ENCODE results near the gene TCFL5. TPM values are rescaled to one million over a fixed set of nuclear protein-coding genes. Genes with fewer than 3 reads are reported as not detected.

TCFL5 gene
- polyA plus RNA-seq, 3 donors: 0.38 to 3.5 (median 0.89) TPM

- no peak overlapping the region for H3K9ac ChIP-seq (ENCODE audit: insufficient read depth, low read length, poor library complexity, severe bottlenecking)
- H3K27ac Mint-ChIP-seq: no peak overlapping the region
- no peak overlapping the region for H2AFZ ChIP-seq (ENCODE audit: insufficient read depth, low read depth, low read length, poor library complexity, severe bottlenecking)
- H3K4me3 Mint-ChIP-seq: no peak overlapping the region
- H3K9me3 ChIP-seq (replicated peaks in 1 of 2; ENCODE audit: control insufficient read depth in 1 of 2, insufficient read depth in 1 of 2, low read length in 2 of 2): no peaks in the 10 kb centered on the region
- no peak overlapping the region for H3K27ac ChIP-seq (ENCODE audit: low read depth in 1 of 2, low read length in 2 of 2)
- peaks cover 9% of the 10 kb centered on the region for H3K4me1 Mint-ChIP-seq
- no peak for TF ChIP-seq CTCF (IDR thresholded peaks at IDR 0.05)
- no peaks in the 10 kb centered on the region for H3K79me2 ChIP-seq (ENCODE audit: insufficient read depth, low read length)
- peaks cover 0 to 7% of the 10 kb centered on the region in 2 donors for H3K4me1 ChIP-seq (ENCODE audit: control insufficient read depth in 1 of 2, insufficient read depth in 2 of 2, low read length in 2 of 2)
- intact Hi-C loops (cut with micrococcal nuclease): no loop called here
- peaks cover 48% of the 10 kb centered on the region for H4K20me1 ChIP-seq (ENCODE audit: insufficient read depth, low read length)
- no peaks in the 10 kb centered on the region for H3K9me3 Mint-ChIP-seq
- peaks cover 0 to 5% (median 1%) of the 10 kb centered on the region in 3 donors for H3K27me3 Mint-ChIP-seq (ENCODE audit: low read depth in 3 of 3)
- DNase-seq: no peak
- H3K27me3 ChIP-seq (ENCODE audit: control insufficient read depth in 2 of 2, insufficient read depth in 2 of 2, low read length in 2 of 2): no peaks in the 10 kb centered on the region
- H3K36me3 ChIP-seq (replicated peaks in 1 of 2; ENCODE audit: control insufficient read depth in 1 of 2, insufficient read depth in 2 of 2, low read length in 2 of 2): peaks cover 61 to 70% of the 10 kb centered on the region in 2 donors
- no peak overlapping the region for H3K4me3 ChIP-seq (replicated peaks in 1 of 3; ENCODE audit: low read depth in 2 of 3, low read length in 3 of 3)
- peaks cover 58 to 62% of the 10 kb centered on the region in 2 donors for H3K36me3 Mint-ChIP-seq
- WGBS (ENCODE audit: insufficient coverage): 95% methylated on average over 16 of the region's 16 CpGs
- H3K4me2 ChIP-seq (replicated peaks; ENCODE audit: extremely low read depth, low read length, poor library complexity, severe bottlenecking): no peak overlapping the region
Measured at GRCh38 chr20:62896526-62896925, 34.9 kb upstream of the TCFL5 start.

DNA sequence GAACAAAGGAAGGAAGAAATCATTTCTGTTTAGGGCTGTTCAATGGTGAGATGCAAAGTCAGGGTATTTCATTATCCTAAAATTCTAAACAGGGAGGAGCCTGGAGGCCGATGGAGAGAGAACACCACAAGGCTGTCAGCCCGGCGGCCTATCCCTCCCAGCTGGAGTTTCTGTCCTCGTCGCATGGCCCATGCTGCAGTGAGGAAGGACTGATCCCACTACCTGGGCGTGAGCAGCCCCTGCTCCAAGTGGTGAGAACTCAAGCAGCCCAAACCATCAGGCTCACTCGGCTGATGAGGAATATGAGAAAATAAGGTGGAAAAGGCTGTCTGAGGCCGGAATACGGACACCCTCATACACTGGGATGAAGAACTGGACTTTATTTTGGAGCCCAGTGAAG is 33.9 kb upstream of the TCFL5 start:
- H3K9ac ChIP-seq (ENCODE audit: insufficient read depth, low read length, poor library complexity, severe bottlenecking): no peak overlapping the region
- Mint-ChIP-seq H3K27ac (peak overlapping the region in 1 of 7 donors; percentile 43), H3K36me3 (peaks cover 64 to 67% of the 10 kb centered on the region in 2 donors), H3K4me3 (no peak overlapping the region), H3K4me1 (peaks cover 9% of the 10 kb centered on the region), H3K27me3 (ENCODE audit: low read depth in 3 of 3) (peaks cover 0 to 5% (median 3%) of the 10 kb centered on the region in 3 donors), H3K9me3 (no peaks in the 10 kb centered on the region)
- H3K4me1 ChIP-seq (ENCODE audit: control insufficient read depth in 1 of 2, insufficient read depth in 2 of 2, low read length in 2 of 2): peaks cover 0 to 7% of the 10 kb centered on the region in 2 donors
- no peaks in the 10 kb centered on the region for H3K79me2 ChIP-seq (ENCODE audit: insufficient read depth, low read length)
- H3K4me2 ChIP-seq (replicated peaks; ENCODE audit: extremely low read depth, low read length, poor library complexity, severe bottlenecking): no peak overlapping the region
- H4K20me1 ChIP-seq (ENCODE audit: insufficient read depth, low read length): peaks cover 38% of the 10 kb centered on the region
- TF ChIP-seq CTCF (IDR thresholded peaks at IDR 0.05): no peak
- no peak overlapping the region for H2AFZ ChIP-seq (ENCODE audit: insufficient read depth, low read depth, low read length, poor library complexity, severe bottlenecking)
- H3K4me3 ChIP-seq (replicated peaks in 1 of 3; ENCODE audit: low read depth in 2 of 3, low read length in 3 of 3): no peak overlapping the region
- no peaks in the 10 kb centered on the region for H3K9me3 ChIP-seq (replicated peaks in 1 of 2; ENCODE audit: control insufficient read depth in 1 of 2, insufficient read depth in 1 of 2, low read length in 2 of 2)
- H3K27me3 ChIP-seq (ENCODE audit: control insufficient read depth in 2 of 2, insufficient read depth in 2 of 2, low read length in 2 of 2): no peaks in the 10 kb centered on the region
- intact Hi-C loops (cut with micrococcal nuclease): no loop called here
- WGBS (ENCODE audit: insufficient coverage): 100% methylated on average over 2 of the region's 9 CpGs
- no peak overlapping the region for H3K27ac ChIP-seq (ENCODE audit: low read depth in 1 of 2, low read length in 2 of 2)
- DNase-seq: no peak
- peaks cover 69 to 72% of the 10 kb centered on the region in 2 donors for H3K36me3 ChIP-seq (replicated peaks in 1 of 2; ENCODE audit: control insufficient read depth in 1 of 2, insufficient read depth in 2 of 2, low read length in 2 of 2)

Measured in CD14-positive monocyte (primary cell).